Right atrium auricular region (tissue), 2 donors: ENCODE measurements around the gene KRT10. TPM values are rescaled to one million over a fixed set of nuclear protein-coding genes. Genes with fewer than 3 reads are reported as not detected.
A peak's percentile ranks its signal among the peaks of the same experiment; 100 is the strongest.

Experiments
- DNase-seq: peaks from one replicate; pipeline ENCODE4 v3.0.0-alpha.2; 2019; ENCODE audit warnings: low spot score
- H3K27ac ChIP-seq, 2 donors: fragments of 200-600 bp; sonication (generic); 1 replicate in 1 of 2; 2 replicates in 1 of 2; pipeline ENCODE4 v1.5.1; 2016 to 2019
- H3K27me3 ChIP-seq, 2 donors: fragments of 200-600 bp; sonication (generic); one replicate each; pipeline versions ENCODE4 v1.5.1 to v1.6.0; 2017 to 2019
- H3K36me3 ChIP-seq: fragments of 200-600 bp; sonication (generic); one replicate; pipeline ENCODE4 v1.5.1; 2016
- H3K4me1 ChIP-seq, 2 donors: fragments of 200-600 bp; sonication (generic); one replicate each; pipeline versions ENCODE4 v1.5.1 to v1.6.0; 2017 to 2019
- H3K4me3 ChIP-seq, 2 donors: fragments of 200-600 bp; sonication (generic); 1 replicate in 1 of 2; 2 replicates in 1 of 2; pipeline ENCODE4 v1.5.1; 2017 to 2019; ENCODE audit warnings: mild to moderate bottlenecking in 1 of 2, moderate library complexity in 1 of 2
- H3K9me3 ChIP-seq, 2 donors: fragments of 200-600 bp; sonication (generic); one replicate each; pipeline ENCODE4 v1.5.1; 2019
- total RNA-seq, 2 donors: library from RNA; depleted of rRNA; stranded (reverse); fragments of >200 nt; gene quantifications; one replicate each; pipeline ENCODE4 v1.1.0, GENCODE V29; 2016
- TF ChIP-seq, protein P1 (sequence below), 2 donors: fragments of 200-600 bp; sonication (generic); IDR thresholded peaks; one replicate each; pipeline ENCODE4 v1.5.1; 2019; ENCODE audit warnings: antibody characterized with exemption in 2 of 2

Gene KRT10
- total RNA-seq, 2 donors from 2014 or later = 18.9 to 21.5 TPM

DNA sequence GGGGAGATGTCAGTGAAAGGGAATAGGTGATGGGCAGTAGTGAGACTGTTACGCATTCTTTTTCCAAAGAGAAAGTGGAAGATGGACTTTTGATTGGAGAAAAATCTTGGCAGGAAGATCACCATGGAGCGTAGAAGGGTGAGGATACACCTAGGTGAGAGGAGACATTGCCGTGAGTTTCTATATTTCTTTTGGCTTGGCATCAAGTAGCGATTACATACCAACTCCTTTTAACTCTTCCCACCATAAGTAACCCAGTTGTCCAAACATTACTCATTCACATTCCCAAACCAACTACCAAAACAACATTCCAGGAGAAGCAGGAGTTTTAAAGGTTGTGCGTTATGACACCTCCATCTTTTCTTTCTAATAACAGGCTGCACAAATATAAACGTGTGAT is 11.9 kb downstream of the KRT10 start:
- no peak for DNase-seq
- Histone ChIP-seq H3K36me3 (no peaks in the 10 kb centered on the region), H3K9me3 (no peaks in the 10 kb centered on the region), H3K4me3 (no peak overlapping the region), H3K27ac (peak overlapping the region in 1 of 2 donors; percentile 6), H3K27me3 (no peaks in the 10 kb centered on the region), H3K4me1 (peaks cover 0 to 21% of the 10 kb centered on the region in 2 donors)
- TF ChIP-seq, protein P1, sequence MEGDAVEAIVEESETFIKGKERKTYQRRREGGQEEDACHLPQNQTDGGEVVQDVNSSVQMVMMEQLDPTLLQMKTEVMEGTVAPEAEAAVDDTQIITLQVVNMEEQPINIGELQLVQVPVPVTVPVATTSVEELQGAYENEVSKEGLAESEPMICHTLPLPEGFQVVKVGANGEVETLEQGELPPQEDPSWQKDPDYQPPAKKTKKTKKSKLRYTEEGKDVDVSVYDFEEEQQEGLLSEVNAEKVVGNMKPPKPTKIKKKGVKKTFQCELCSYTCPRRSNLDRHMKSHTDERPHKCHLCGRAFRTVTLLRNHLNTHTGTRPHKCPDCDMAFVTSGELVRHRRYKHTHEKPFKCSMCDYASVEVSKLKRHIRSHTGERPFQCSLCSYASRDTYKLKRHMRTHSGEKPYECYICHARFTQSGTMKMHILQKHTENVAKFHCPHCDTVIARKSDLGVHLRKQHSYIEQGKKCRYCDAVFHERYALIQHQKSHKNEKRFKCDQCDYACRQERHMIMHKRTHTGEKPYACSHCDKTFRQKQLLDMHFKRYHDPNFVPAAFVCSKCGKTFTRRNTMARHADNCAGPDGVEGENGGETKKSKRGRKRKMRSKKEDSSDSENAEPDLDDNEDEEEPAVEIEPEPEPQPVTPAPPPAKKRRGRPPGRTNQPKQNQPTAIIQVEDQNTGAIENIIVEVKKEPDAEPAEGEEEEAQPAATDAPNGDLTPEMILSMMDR (IDR thresholded peaks at IDR 0.05) = no peak

DNA sequence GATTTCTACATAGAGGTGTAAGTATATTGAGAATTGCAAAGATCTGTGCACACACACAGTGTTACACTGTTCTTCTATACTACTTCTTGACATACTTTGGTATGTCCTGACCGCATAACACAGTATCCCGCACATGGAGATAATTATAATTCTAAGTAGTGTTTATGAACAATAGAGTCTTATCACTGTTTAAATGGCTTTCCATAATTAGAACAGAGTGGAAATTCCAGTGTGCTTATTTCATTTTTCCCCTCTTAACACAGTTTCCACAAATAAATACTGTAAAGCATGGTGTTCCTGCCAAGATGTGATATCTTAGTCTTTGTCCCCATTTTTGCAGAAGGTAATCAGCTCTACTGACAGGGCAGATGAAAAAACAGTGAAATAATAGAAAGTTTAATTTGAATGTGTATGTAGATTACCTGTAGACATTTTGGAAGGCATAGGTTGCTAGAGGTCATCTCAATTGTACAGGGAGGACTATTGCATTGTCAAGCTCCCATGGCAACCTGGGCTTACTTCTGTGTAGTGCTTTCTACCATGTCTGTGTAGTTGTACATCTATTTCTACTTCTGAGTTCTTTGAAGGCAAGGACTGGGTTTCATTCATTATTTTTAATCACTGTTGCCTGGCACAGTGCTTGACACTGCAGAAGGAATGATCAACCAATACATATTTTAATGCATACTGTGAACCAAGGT is 12.5 kb downstream of the KRT10 start:
- no peak for DNase-seq
- Histone ChIP-seq H3K36me3 (no peaks in the 10 kb centered on the region), H3K4me1 (peaks cover 0 to 21% of the 10 kb centered on the region in 2 donors), H3K9me3 (no peaks in the 10 kb centered on the region), H3K27ac (peak overlapping the region in 1 of 2 donors; percentile 6), H3K4me3 (no peak overlapping the region), H3K27me3 (no peaks in the 10 kb centered on the region)
- TF ChIP-seq, protein P1 (IDR thresholded peaks at IDR 0.05) = no peak

DNA sequence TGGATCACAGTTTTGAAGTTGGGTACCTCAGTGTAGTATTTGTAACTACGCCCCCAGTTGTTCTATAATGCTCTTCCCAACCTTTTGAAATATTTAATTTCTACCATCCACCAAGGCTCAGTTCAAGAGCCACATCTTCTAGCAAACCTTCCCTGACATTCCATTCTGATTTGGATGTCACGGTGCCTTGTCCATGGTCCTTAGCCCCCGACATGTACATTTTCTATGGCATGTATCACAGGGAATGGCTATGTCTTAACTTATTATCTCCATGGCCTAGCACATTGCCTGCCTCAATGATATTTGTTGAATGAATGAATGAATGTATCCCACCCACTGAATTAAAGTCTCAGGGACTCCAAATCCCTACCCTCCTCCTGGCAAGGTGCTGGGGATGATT is 16.3 kb downstream of the KRT10 start:
- no peaks in the 10 kb centered on the region for H3K9me3 ChIP-seq
- TF ChIP-seq, protein P1 (IDR thresholded peaks at IDR 0.05) = no peak
- H3K36me3 ChIP-seq = no peaks in the 10 kb centered on the region
- no peak overlapping the region for H3K4me3 ChIP-seq
- H3K27me3 ChIP-seq = no peaks in the 10 kb centered on the region
- H3K4me1 ChIP-seq = peaks cover 0 to 27% of the 10 kb centered on the region in 2 donors
- no peak overlapping the region for H3K27ac ChIP-seq
- DNase-seq = no peak

DNA sequence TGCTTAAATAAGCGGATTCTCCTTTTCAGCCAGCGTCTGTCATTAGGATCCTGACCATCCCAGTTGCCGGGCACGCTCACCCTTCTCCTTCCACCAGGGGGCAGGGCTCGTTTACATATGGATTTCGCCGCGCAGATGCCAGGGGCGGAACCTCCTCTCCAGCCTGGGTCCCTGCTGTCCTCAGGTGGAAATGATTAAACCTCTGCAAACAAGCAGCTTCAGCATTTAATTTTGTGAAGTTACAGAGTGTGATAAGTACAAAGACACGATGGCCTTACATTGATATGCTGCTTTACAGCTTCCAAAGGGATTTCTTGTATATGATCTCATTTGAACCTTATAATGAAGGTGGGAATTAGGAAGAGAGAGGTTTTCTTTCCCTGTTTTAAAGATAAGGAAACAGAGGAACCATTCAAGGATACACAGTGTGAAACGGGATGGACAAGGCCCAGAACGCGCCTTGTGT is 18.8 kb downstream of the KRT10 start:
- Histone ChIP-seq H3K4me1 (peaks cover 0 to 6% of the 10 kb centered on the region in 2 donors), H3K27ac (no peak overlapping the region), H3K9me3 (no peaks in the 10 kb centered on the region), H3K4me3 (no peak overlapping the region), H3K27me3 (peaks cover 0 to 3% of the 10 kb centered on the region in 2 donors), H3K36me3 (no peaks in the 10 kb centered on the region)
- TF ChIP-seq, protein P1 (IDR thresholded peaks at IDR 0.05) = peak; percentile 64 to 84
- peak; percentile 76 for DNase-seq

DNA sequence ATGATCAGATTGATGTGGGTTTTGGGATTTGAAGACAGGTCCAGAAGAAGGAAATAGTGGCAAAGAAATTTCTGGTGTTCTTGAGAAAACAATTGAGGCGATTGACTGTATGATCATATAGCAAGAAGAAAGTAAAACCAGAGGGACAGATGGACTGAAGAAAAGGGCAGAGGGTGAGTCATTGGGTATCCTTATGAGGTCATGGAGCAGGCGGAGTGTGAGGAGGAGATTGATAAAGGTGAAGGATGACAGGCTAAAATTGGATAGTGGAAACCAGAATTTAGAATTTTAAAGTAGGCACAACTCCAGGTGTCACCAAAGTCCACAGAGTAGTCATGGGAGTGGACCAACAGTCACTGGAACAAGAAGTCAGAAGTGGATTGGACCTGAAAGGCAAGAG is 21.3 kb downstream of the KRT10 start:
- H3K36me3 ChIP-seq = no peaks in the 10 kb centered on the region
- H3K27ac ChIP-seq = no peak overlapping the region
- peaks cover 0 to 6% of the 10 kb centered on the region in 2 donors for H3K4me1 ChIP-seq
- TF ChIP-seq, protein P1 (IDR thresholded peaks at IDR 0.05) = no peak
- no peaks in the 10 kb centered on the region for H3K9me3 ChIP-seq
- DNase-seq = no peak
- peaks cover 0 to 3% of the 10 kb centered on the region in 2 donors for H3K27me3 ChIP-seq
- no peak overlapping the region for H3K4me3 ChIP-seq
